Lower lobe of right lung (tissue), 2 donors: ENCODE data around the gene EED. TPM values are rescaled to one million over a fixed set of nuclear protein-coding genes. Genes with fewer than 3 reads are reported as not detected.

Source experiments
- ATAC-seq, 2 donors: fragments of 200-7000 bp; cut with Tn5 transposase; one replicate each; pipeline ENCODE4 v1.9.1; 2020 to 2022; ENCODE audit warnings: mild to moderate bottlenecking in 2 of 2, moderate library complexity in 2 of 2
- DNase-seq: peaks from one replicate; pipeline ENCODE4 v3.0.0-alpha.2; 2020
- H3K27ac ChIP-seq: fragments of 200-600 bp; one replicate; pipeline ENCODE4 v1.8.0; 2022
- H3K27me3 ChIP-seq: fragments of 200-600 bp; one replicate; pipeline ENCODE4 v1.8.0; 2022; ENCODE audit warnings: low read depth
- H3K36me3 ChIP-seq: fragments of 200-600 bp; one replicate; pipeline ENCODE4 v1.8.0; 2022; ENCODE audit warnings: mild to moderate bottlenecking
- H3K4me1 ChIP-seq: fragments of 200-600 bp; one replicate; pipeline ENCODE4 v1.8.0; 2022
- H3K4me3 ChIP-seq: fragments of 200-600 bp; one replicate; pipeline ENCODE4 v1.8.0; 2022; ENCODE audit warnings: mild to moderate bottlenecking
- H3K9me3 ChIP-seq: fragments of 200-600 bp; one replicate; pipeline ENCODE4 v1.8.0; 2022
- CTCF ChIP-seq: fragments of 200-600 bp; IDR thresholded peaks from one replicate; pipeline ENCODE4 v1.8.0; 2022; ENCODE audit warnings: antibody characterized with exemption, mild to moderate bottlenecking
- intact Hi-C: fragments of 100-400 bp; cut with DNase I; formaldehyde crosslinking; loops from one replicate; pipeline ENCODE4 v1.11.0; 2022
- total RNA-seq: library from RNA; stranded (reverse); fragmentation: NEBNext Ultra II Directional; extraction: Animal tissue kit (Norgen Biotek cat#: 25700); gene quantifications from one replicate; pipeline ENCODE4 v1.2.1, GENCODE V29; 2021
- donor health status: DM: no; HTN: yes; CAD: no; lungs with severe emphysema.

EED gene
- total RNA-seq, 1 donor from 2014 or later = 21.0 TPM

DNA sequence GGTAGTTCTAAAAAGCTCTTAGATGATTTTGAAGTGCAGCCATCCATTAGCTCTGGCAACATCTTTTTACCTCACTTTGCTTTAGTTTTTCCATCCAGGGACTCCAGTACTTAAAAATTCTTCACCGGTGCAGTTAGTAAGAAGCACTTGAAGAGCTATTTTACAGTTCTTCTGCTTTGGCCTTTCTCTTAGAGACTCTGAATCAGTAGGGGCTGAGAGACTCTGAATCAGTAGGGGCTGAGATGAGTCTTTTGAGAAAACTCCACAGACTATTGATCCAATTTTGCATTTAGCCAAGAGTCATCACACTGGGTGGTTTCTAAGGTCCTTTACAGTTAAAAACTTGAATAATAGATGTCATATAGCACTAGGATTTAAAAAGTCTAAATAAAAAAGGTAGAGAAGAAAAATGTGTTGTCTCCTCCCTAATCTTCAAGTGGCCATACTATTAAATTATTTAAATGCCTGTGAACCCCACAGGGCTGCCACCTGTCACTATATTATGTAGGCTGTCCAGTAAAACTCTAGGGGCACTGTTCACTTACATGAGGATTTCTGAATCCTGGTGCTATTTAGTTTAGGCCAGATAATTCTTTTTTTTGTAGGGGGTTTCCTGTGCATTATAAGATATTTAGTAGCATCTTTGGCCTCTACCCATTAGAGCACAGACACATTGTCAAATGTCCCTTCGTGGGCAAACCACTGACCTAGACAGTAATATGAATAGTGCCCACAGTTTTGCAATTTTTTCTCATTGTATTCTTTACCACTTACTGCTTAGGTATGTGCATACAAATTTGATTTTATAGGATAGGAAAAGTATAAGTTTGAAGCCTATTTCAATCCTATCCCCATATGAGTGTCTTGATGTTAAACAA is 31.2 kb downstream of the EED start:
- Histone ChIP-seq H3K27ac (no peak overlapping the region), H3K4me1 (no peaks in the 10 kb centered on the region), H3K36me3 (peaks cover 22% of the 10 kb centered on the region), H3K4me3 (no peak overlapping the region), H3K9me3 (no peaks in the 10 kb centered on the region), H3K27me3 (no peaks in the 10 kb centered on the region)
- intact Hi-C loops = no loop called here
- ATAC-seq = no peak
- no peak for TF ChIP-seq CTCF
- DNase-seq = no peak

GRCh38 chr11:86277741-86278140 is 33.2 kb downstream of the EED start:
- peaks cover 22% of the 10 kb centered on the region for H3K36me3 ChIP-seq
- H3K27me3 ChIP-seq = no peaks in the 10 kb centered on the region
- ATAC-seq (no peak), DNase-seq (no peak)
- H3K4me3 ChIP-seq = no peak overlapping the region
- no peaks in the 10 kb centered on the region for H3K9me3 ChIP-seq
- intact Hi-C loops = no loop called here
- TF ChIP-seq CTCF = no peak
- no peak overlapping the region for H3K27ac ChIP-seq
- no peaks in the 10 kb centered on the region for H3K4me1 ChIP-seq

GRCh38 chr11:86278226-86278625 is 33.7 kb downstream of the EED start:
- no peaks in the 10 kb centered on the region for H3K9me3 ChIP-seq
- no peak for TF ChIP-seq CTCF
- H3K27ac ChIP-seq = no peak overlapping the region
- no peaks in the 10 kb centered on the region for H3K27me3 ChIP-seq
- intact Hi-C loops = no loop called here
- no peak overlapping the region for H3K4me3 ChIP-seq
- DNase-seq (no peak), ATAC-seq (no peak)
- no peaks in the 10 kb centered on the region for H3K4me1 ChIP-seq
- H3K36me3 ChIP-seq = peaks cover 18% of the 10 kb centered on the region

DNA sequence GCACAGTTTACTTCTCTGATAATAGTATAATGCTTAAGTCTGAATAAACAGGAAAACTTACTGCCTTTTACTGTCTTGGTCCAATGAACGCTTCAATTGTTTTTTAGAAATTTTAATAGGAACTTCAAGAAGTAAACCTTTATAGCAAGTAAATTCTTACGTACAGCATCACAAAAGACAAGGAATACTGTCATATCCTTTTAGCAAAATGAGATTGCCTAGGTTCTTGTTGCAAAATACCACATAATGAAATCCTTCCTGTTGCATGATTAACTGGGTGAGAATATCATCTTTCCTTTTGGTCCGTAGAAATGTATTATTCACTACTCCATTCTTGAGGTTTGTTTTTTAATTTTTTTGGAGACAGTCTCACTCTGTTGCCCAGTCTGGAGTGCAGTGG is 35.2 kb downstream of the EED start:
- intact Hi-C loops = no loop called here
- Histone ChIP-seq H3K4me3 (no peak overlapping the region), H3K36me3 (peaks cover 26% of the 10 kb centered on the region), H3K9me3 (no peaks in the 10 kb centered on the region), H3K27me3 (no peaks in the 10 kb centered on the region), H3K27ac (no peak overlapping the region), H3K4me1 (no peaks in the 10 kb centered on the region)
- DNase-seq (no peak), ATAC-seq (no peak)
- TF ChIP-seq CTCF = no peak

DNA sequence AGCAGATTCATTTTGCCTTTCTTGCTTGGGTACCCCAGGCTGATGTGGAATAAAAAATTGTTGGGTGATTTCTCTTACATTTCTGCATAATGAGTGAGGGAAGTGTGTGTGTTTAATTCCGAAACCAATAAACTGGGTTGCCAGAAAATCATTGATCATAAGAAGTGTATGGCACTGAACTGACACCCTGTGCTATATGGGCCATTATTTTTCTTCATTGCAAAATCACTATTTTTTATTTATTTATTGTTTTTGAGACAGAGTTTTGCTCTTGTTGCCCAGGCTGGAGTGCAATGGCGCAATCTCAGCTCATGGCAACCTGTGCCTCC is 42.9 kb downstream of the EED start:
- TF ChIP-seq CTCF = no peak
- Histone ChIP-seq H3K4me3 (no peak overlapping the region), H3K9me3 (no peaks in the 10 kb centered on the region), H3K27me3 (no peaks in the 10 kb centered on the region), H3K36me3 (peaks cover 13% of the 10 kb centered on the region), H3K27ac (no peak overlapping the region), H3K4me1 (no peaks in the 10 kb centered on the region)
- intact Hi-C loops = no loop called here
- no peak for ATAC-seq
- no peak for DNase-seq
